Measurements from ENCODE around the gene LGR6. TPM values are rescaled to one million over a fixed set of nuclear protein-coding genes. Genes with fewer than 3 reads are reported as not detected.

LGR6 gene
- total RNA-seq, 1 donor from 2014 or later = 0.35 TPM

DNA sequence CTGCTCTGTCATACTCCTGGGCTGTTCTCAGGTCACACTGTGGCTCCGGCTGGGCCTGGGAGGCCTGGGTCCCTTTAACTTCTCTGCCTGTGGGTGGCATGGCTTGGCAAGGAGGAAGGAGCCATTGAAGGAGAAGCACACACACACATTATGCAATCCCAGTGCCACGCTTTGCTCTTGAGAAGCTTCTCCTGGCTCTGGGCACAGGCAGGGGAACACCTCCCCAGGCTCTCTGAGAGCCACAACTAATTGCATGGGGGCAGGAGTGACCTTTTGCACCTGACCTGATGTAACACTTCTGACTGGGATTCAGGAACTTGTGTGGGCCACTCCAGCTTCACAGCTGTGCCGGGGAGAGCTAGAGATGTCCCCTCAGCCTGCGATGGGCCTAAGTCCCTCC lies 23.1 kb downstream of the LGR6 start:
- DNase-seq (ENCODE audit: low spot score) = no peak

GRCh38 chr1:202217516-202217915 lies 23.9 kb downstream of the LGR6 start:
- DNase-seq (ENCODE audit: low spot score) = no peak

GRCh38 chr1:202217951-202218350 lies 24.4 kb downstream of the LGR6 start:
- DNase-seq (ENCODE audit: low spot score) = no peak

DNA sequence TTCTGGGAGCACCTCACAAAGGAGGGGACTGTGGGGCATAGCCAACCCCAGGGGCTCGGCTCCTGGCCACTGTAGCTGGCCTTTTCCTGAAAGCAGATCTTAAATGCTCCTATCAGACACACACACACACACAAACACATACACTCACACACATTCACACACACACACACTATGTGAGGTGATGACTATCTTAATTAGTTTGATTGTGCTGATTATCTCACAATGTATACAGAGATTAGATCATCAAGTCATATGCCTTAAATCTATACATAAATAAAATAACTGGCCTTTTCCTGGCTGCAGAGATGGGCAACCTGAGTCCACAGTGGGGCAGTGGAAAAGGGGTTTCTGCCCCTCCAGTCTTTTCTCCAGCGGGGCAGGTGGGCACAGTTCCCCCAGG lies 27.1 kb downstream of the LGR6 start:
- no peak for DNase-seq (ENCODE audit: low spot score)

- DNase-seq (ENCODE audit: low spot score) = no peak
These were observed 28.6 kb downstream of the LGR6 start for GRCh38 chr1:202221911-202222909.

DNA sequence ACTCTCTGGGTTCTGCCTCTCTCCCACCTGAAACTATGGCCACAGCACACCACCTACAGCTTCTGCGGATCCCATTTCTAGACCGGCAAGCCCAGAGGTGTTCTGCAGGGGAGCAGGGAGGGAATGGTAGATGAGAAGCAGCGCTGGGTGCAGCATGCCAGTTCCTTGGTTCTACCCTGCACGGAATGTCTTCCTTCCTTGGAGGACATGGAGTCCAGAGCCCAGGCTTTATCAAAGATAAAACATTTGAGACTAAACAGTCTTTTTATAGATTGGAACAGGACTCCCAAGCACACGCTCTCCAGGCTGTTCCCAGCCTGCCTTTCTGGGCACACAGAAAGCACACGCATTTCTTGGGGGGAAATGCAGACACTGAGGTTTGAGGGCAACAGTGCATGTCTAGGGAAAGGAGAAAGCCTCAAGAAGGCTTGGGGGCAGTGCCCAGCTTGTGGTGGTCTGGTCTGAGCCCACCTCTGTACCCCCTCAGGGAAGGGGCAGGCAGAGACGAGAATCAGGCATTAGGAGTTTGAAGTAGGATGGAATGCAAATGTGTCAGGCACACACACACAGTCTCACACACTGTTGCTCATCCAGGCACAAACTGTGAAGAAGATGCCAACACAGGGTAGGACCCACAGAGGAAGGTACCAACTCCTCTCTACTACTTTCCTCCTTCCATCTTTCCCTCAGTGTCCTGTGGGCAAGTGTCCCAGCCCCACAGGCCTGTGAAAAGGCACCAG lies 29.7 kb downstream of the LGR6 start:
- no peak for DNase-seq (ENCODE audit: low spot score)

- DNase-seq (ENCODE audit: low spot score) = no peak
These were observed 30.9 kb downstream of the LGR6 start for GRCh38 chr1:202224453-202224852.

GRCh38 chr1:202225131-202225530 lies 31.5 kb downstream of the LGR6 start:
- DNase-seq (ENCODE audit: low spot score) = no peak

- DNase-seq (ENCODE audit: low spot score) = no peak
These were observed 33.6 kb downstream of the LGR6 start for GRCh38 chr1:202227053-202227672.

DNA sequence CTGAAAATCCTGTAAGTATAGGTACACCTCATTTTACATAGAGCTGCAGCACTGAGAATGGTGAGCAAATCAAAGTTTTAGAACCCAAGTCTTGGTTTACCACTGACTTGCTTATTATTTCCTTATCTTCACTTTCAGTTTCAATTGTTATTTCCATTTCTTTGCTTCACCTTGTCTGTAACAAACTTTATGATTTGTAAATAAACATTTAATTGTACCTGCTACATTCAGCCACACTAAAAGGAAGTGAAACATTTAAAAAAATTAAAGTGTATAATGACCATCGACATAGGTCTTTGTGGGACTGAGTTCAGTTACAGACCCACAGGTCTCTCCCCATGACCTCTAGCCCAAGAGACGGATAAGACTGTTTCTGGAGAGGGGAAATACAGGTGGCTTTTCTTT lies 34.4 kb downstream of the LGR6 start:
- no peak for DNase-seq (ENCODE audit: low spot score)

DNA sequence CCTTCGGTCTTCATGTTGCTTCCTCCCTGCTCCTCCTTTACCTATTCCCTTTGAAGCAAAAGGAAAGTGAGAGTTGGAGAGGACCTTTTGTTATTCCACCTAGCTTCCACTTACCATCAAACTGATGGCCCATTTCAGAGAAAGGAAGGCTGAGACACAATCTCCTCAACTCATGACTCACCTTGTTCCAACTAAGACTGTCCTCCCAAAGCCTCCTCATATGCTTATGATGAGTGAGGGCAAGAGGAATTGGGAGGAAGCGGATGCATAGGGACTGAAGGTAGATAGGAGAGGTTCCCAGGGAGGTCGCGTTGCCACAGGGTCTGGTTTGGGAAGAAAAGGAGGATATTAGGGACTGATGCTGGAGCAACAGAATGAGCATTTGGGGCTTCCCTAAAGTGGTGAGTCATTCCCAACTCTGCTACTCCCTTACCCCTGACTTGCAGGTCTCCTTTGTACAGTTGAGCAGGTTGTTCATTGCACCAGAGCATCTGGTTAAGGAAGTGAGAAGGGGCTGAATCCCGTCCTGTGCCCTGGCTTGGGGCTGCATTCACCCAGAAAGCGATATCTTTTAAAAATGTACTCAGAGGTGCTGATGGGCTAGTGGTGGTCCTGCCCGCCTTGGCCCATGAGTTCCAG lies 35.0 kb downstream of the LGR6 start:
- no peak for DNase-seq (ENCODE audit: low spot score)

- DNase-seq (ENCODE audit: low spot score) = no peak
These were observed 35.8 kb downstream of the LGR6 start for GRCh38 chr1:202229376-202229775.

GRCh38 chr1:202230061-202230938 lies 36.7 kb downstream of the LGR6 start:
- no peak for DNase-seq (ENCODE audit: low spot score)

DNA sequence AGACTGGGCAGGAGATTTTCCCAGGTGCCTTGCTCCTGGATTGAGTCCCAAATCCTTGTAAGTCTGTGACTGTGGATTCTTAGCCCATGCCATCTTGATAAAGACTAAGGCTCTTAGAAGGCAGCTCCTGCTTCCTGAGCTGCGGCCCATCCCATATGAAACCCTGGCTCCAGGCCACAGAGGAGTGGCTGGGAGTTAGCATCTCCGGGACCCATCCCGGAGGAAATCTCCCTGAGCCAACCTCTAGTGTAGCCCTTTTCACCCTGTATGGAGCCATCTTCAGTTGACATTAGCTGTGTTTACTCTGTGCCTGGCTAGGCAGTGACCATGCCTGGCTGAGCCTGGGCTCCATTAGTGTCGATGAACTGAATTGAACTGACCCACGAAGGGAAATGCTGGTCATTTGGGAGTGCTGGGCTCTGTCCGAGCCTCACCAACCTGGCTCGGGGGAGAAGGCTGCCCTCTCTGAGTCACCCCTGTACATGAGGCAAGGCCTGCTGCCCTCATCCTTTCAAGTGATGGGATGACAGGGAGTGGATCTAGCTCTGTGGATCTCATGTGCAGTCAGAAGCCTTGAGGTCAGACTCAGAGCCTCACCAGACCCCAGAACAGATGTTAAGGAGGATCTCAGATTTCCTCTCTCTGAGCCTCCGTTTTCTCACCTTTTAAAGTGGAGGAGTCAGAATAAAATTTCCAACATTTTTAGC lies 37.5 kb downstream of the LGR6 start:
- no peak for DNase-seq (ENCODE audit: low spot score)

- no peak for DNase-seq (ENCODE audit: low spot score)
These were observed 39.6 kb downstream of the LGR6 start for GRCh38 chr1:202233171-202233570.

DNA sequence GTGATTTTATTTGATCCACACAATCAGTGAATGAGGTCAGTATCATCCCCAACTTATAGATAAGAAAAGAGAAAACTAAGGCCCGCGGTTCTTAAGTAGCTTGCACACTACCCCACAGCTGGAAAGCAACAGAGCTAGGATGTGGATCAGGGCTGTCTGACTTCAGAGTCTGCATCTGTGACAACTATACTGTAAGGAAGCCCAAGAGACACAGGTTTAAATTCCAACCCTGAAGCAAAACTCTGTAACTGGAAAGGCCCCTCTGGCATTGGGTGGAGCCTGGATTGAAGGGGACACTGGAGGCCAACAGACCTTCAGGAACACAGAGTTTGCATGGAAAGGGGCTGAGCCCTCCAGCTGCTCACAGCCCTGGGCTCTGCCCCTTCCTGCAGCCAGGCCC lies 40.2 kb downstream of the LGR6 start:
- no peak for DNase-seq (ENCODE audit: low spot score)

- DNase-seq (ENCODE audit: low spot score) = no peak
These were observed 40.9 kb downstream of the LGR6 start for GRCh38 chr1:202234331-202235002.

GRCh38 chr1:202235003-202235660 lies 41.5 kb downstream of the LGR6 start:
- no peak for DNase-seq (ENCODE audit: low spot score)

Data from mesenteric fat pad (tissue), 1 donor.